ENCODE measurements around the gene ADGRB3. TPM values are rescaled to one million over a fixed set of nuclear protein-coding genes. Genes with fewer than 3 reads are reported as not detected.
"Not testable (repeated sequence)": the region's sequence is repeated elsewhere in the genome, so short reads cannot be mapped to it uniquely, and the experiment has no call there.

The ADGRB3 gene
- polyA plus RNA-seq, 1 donor, result 5.9 TPM

GRCh38 chr6:69263297-69263696 is 628.2 kb downstream of the ADGRB3 start:
- no peak for DNase-seq

- no peak for DNase-seq
Observed at GRCh38 chr6:69265090-69265489, 630.0 kb downstream of the ADGRB3 start.

GRCh38 chr6:69265706-69266105 is 630.6 kb downstream of the ADGRB3 start:
- DNase-seq, result no peak

GRCh38 chr6:69276204-69276603 is 641.1 kb downstream of the ADGRB3 start:
- DNase-seq, result no peak

- DNase-seq, result no peak
Observed at GRCh38 chr6:69279805-69280204, 644.7 kb downstream of the ADGRB3 start.

- DNase-seq, result no peak
Observed at GRCh38 chr6:69280858-69281257, 645.8 kb downstream of the ADGRB3 start.

- DNase-seq, result no peak
Observed at GRCh38 chr6:69284176-69284730, 649.2 kb downstream of the ADGRB3 start.

- DNase-seq, result no peak
Observed at GRCh38 chr6:69285054-69285453, 650.0 kb downstream of the ADGRB3 start.

GRCh38 chr6:69286331-69286730 is 651.2 kb downstream of the ADGRB3 start:
- DNase-seq, result no peak

GRCh38 chr6:69288198-69288597 is 653.1 kb downstream of the ADGRB3 start:
- DNase-seq, result not testable (repeated sequence)

- DNase-seq, result no peak
Observed at GRCh38 chr6:69289689-69290495, 654.8 kb downstream of the ADGRB3 start.

- no peak for DNase-seq
Observed at GRCh38 chr6:69293471-69293870, 658.4 kb downstream of the ADGRB3 start.

- DNase-seq, result no peak
Observed at GRCh38 chr6:69294407-69294806, 659.3 kb downstream of the ADGRB3 start.

GRCh38 chr6:69294862-69295261 is 659.8 kb downstream of the ADGRB3 start:
- DNase-seq, result no peak

GRCh38 chr6:69303382-69303781 is 668.3 kb downstream of the ADGRB3 start:
- no peak for DNase-seq

GRCh38 chr6:69305456-69305855 is 670.4 kb downstream of the ADGRB3 start:
- DNase-seq, result no peak

GRCh38 chr6:69308584-69308983 is 673.5 kb downstream of the ADGRB3 start:
- DNase-seq, result no peak

GRCh38 chr6:69311888-69312287 is 676.8 kb downstream of the ADGRB3 start:
- DNase-seq, result no peak

- no peak for DNase-seq
Observed at GRCh38 chr6:69314001-69314400, 678.9 kb downstream of the ADGRB3 start.

GRCh38 chr6:69314531-69314930 is 679.4 kb downstream of the ADGRB3 start:
- DNase-seq, result no peak

- no peak for DNase-seq
Observed at GRCh38 chr6:69331886-69332285, 696.8 kb downstream of the ADGRB3 start.

GRCh38 chr6:69337311-69337710 is 702.2 kb downstream of the ADGRB3 start:
- DNase-seq, result no peak

GRCh38 chr6:69338431-69339162 is 703.5 kb downstream of the ADGRB3 start:
- DNase-seq, result no peak
